ENCODE results near the gene CHST14.

Gene CHST14

GRCh38 chr15:40461958-40462357, 8.8 kb upstream of the CHST14 start:
- no peaks in the 10 kb centered on the region for H3K9me3 ChIP-seq (ENCODE audit: low read length)
- no peak overlapping the region for H2AFZ ChIP-seq (ENCODE audit: low read depth, low read length)
- no peaks in the 10 kb centered on the region for H3K4me1 ChIP-seq (ENCODE audit: insufficient read depth, low read length)
- H3K4me3 ChIP-seq (ENCODE audit: low read length) = no peak overlapping the region
- no peaks in the 10 kb centered on the region for H3K27me3 ChIP-seq (ENCODE audit: insufficient read depth, low read length)
- H3K36me3 ChIP-seq (ENCODE audit: insufficient read depth, low read length) = peaks cover 78% of the 10 kb centered on the region

GRCh38 chr15:40463279-40463678, 7.5 kb upstream of the CHST14 start:
- Histone ChIP-seq H3K9me3 (ENCODE audit: low read length) (no peaks in the 10 kb centered on the region), H2AFZ (ENCODE audit: low read depth, low read length) (no peak overlapping the region), H3K4me1 (ENCODE audit: insufficient read depth, low read length) (no peaks in the 10 kb centered on the region), H3K36me3 (ENCODE audit: insufficient read depth, low read length) (peaks cover 82% of the 10 kb centered on the region), H3K27me3 (ENCODE audit: insufficient read depth, low read length) (no peaks in the 10 kb centered on the region), H3K4me3 (ENCODE audit: low read length) (no peak overlapping the region)

- Histone ChIP-seq H3K9me3 (ENCODE audit: low read length) (no peaks in the 10 kb centered on the region), H3K36me3 (ENCODE audit: insufficient read depth, low read length) (peaks cover 81% of the 10 kb centered on the region), H3K4me1 (ENCODE audit: insufficient read depth, low read length) (no peaks in the 10 kb centered on the region), H2AFZ (ENCODE audit: low read depth, low read length) (no peak overlapping the region), H3K4me3 (ENCODE audit: low read length) (no peak overlapping the region), H3K27me3 (ENCODE audit: insufficient read depth, low read length) (no peaks in the 10 kb centered on the region)
These were observed 6.8 kb upstream of the CHST14 start for GRCh38 chr15:40463886-40464545.

GRCh38 chr15:40464595-40465185, 6.1 kb upstream of the CHST14 start:
- no peaks in the 10 kb centered on the region for H3K9me3 ChIP-seq (ENCODE audit: low read length)
- H2AFZ ChIP-seq (ENCODE audit: low read depth, low read length) = no peak overlapping the region
- no peaks in the 10 kb centered on the region for H3K4me1 ChIP-seq (ENCODE audit: insufficient read depth, low read length)
- H3K27me3 ChIP-seq (ENCODE audit: insufficient read depth, low read length) = no peaks in the 10 kb centered on the region
- peaks cover 76% of the 10 kb centered on the region for H3K36me3 ChIP-seq (ENCODE audit: insufficient read depth, low read length)
- H3K4me3 ChIP-seq (ENCODE audit: low read length) = no peak overlapping the region

- peaks cover 66% of the 10 kb centered on the region for H3K36me3 ChIP-seq (ENCODE audit: insufficient read depth, low read length)
These were observed 4.8 kb upstream of the CHST14 start for GRCh38 chr15:40465939-40466338.

GRCh38 chr15:40466426-40467260, 4.1 kb upstream of the CHST14 start:
- no peaks in the 10 kb centered on the region for H3K27me3 ChIP-seq (ENCODE audit: insufficient read depth, low read length)
- no peaks in the 10 kb centered on the region for H3K4me1 ChIP-seq (ENCODE audit: insufficient read depth, low read length)
- no peak overlapping the region for H3K4me3 ChIP-seq (ENCODE audit: low read length)
- H2AFZ ChIP-seq (ENCODE audit: low read depth, low read length) = no peak overlapping the region
- H3K36me3 ChIP-seq (ENCODE audit: insufficient read depth, low read length) = peaks cover 61% of the 10 kb centered on the region
- no peaks in the 10 kb centered on the region for H3K9me3 ChIP-seq (ENCODE audit: low read length)

More at GRCh38 chr15:40465939-40466338, 4.8 kb upstream of the CHST14 start:
- H3K4me1 ChIP-seq (ENCODE audit: insufficient read depth, low read length) = no peaks in the 10 kb centered on the region
- H3K27me3 ChIP-seq (ENCODE audit: insufficient read depth, low read length) = no peaks in the 10 kb centered on the region
- no peaks in the 10 kb centered on the region for H3K9me3 ChIP-seq (ENCODE audit: low read length)
- no peak overlapping the region for H3K4me3 ChIP-seq (ENCODE audit: low read length)
- no peak overlapping the region for H2AFZ ChIP-seq (ENCODE audit: low read depth, low read length)

GRCh38 chr15:40467261-40467615, 3.5 kb upstream of the CHST14 start:
- Histone ChIP-seq H3K4me1 (ENCODE audit: insufficient read depth, low read length) (no peaks in the 10 kb centered on the region), H2AFZ (ENCODE audit: low read depth, low read length) (no peak overlapping the region), H3K27me3 (ENCODE audit: insufficient read depth, low read length) (no peaks in the 10 kb centered on the region), H3K9me3 (ENCODE audit: low read length) (peaks cover 3% of the 10 kb centered on the region), H3K4me3 (ENCODE audit: low read length) (no peak overlapping the region), H3K36me3 (ENCODE audit: insufficient read depth, low read length) (peaks cover 56% of the 10 kb centered on the region)

GRCh38 chr15:40468898-40469331, 1.9 kb upstream of the CHST14 start:
- Histone ChIP-seq H3K4me3 (ENCODE audit: low read length) (no peak overlapping the region), H2AFZ (ENCODE audit: low read depth, low read length) (no peak overlapping the region), H3K9me3 (ENCODE audit: low read length) (peaks cover 3% of the 10 kb centered on the region), H3K36me3 (ENCODE audit: insufficient read depth, low read length) (peaks cover 43% of the 10 kb centered on the region), H3K4me1 (ENCODE audit: insufficient read depth, low read length) (no peaks in the 10 kb centered on the region), H3K27me3 (ENCODE audit: insufficient read depth, low read length) (no peaks in the 10 kb centered on the region)

GRCh38 chr15:40469776-40470390, 901 bp upstream of the CHST14 start:
- no peak overlapping the region for H3K4me3 ChIP-seq (ENCODE audit: low read length)
- peaks cover 3% of the 10 kb centered on the region for H3K9me3 ChIP-seq (ENCODE audit: low read length)
- peaks cover 34% of the 10 kb centered on the region for H3K36me3 ChIP-seq (ENCODE audit: insufficient read depth, low read length)
- H3K4me1 ChIP-seq (ENCODE audit: insufficient read depth, low read length) = no peaks in the 10 kb centered on the region
- no peaks in the 10 kb centered on the region for H3K27me3 ChIP-seq (ENCODE audit: insufficient read depth, low read length)
- no peak overlapping the region for H2AFZ ChIP-seq (ENCODE audit: low read depth, low read length)

- Histone ChIP-seq H3K9me3 (ENCODE audit: low read length) (peaks cover 3% of the 10 kb centered on the region), H3K4me1 (ENCODE audit: insufficient read depth, low read length) (no peaks in the 10 kb centered on the region), H3K4me3 (ENCODE audit: low read length) (no peak overlapping the region), H3K27me3 (ENCODE audit: insufficient read depth, low read length) (no peaks in the 10 kb centered on the region), H3K36me3 (ENCODE audit: insufficient read depth, low read length) (peaks cover 21% of the 10 kb centered on the region), H2AFZ (ENCODE audit: low read depth, low read length) (no peak overlapping the region)
These were observed 472 bp downstream of the CHST14 start for GRCh38 chr15:40471105-40471807.

GRCh38 chr15:40471808-40472150, 995 bp downstream of the CHST14 start:
- Histone ChIP-seq H3K27me3 (ENCODE audit: insufficient read depth, low read length) (no peaks in the 10 kb centered on the region), H3K4me1 (ENCODE audit: insufficient read depth, low read length) (no peaks in the 10 kb centered on the region)

GRCh38 chr15:40472171-40472727, 1.5 kb downstream of the CHST14 start:
- no peaks in the 10 kb centered on the region for H3K4me1 ChIP-seq (ENCODE audit: insufficient read depth, low read length)
- no peak overlapping the region for H3K4me3 ChIP-seq (ENCODE audit: low read length)
- H3K36me3 ChIP-seq (ENCODE audit: insufficient read depth, low read length) = peaks cover 12% of the 10 kb centered on the region
- H3K9me3 ChIP-seq (ENCODE audit: low read length) = peaks cover 3% of the 10 kb centered on the region
- H3K27me3 ChIP-seq (ENCODE audit: insufficient read depth, low read length) = no peaks in the 10 kb centered on the region
- no peak overlapping the region for H2AFZ ChIP-seq (ENCODE audit: low read depth, low read length)

More at GRCh38 chr15:40471808-40472150, 995 bp downstream of the CHST14 start:
- Histone ChIP-seq H2AFZ (ENCODE audit: low read depth, low read length) (no peak overlapping the region), H3K9me3 (ENCODE audit: low read length) (peaks cover 3% of the 10 kb centered on the region), H3K36me3 (ENCODE audit: insufficient read depth, low read length) (peaks cover 17% of the 10 kb centered on the region), H3K4me3 (ENCODE audit: low read length) (no peak overlapping the region)
